HL-60 (cell line): ENCODE results near the gene DENND5A.

Source experiments
- GABPA ChIP-seq: IDR thresholded peaks from 2 replicates; pipeline ENCODE4 v1.6.1; 2012; ENCODE audit warnings: low read depth
- POLR2AphosphoS5 ChIP-seq: IDR thresholded peaks from 2 replicates; pipeline ENCODE4 v1.6.1; 2012; ENCODE audit warnings: low read depth
- TF ChIP-seq, protein P1 (sequence below): IDR thresholded peaks from one replicate; pipeline ENCODE4 v1.5.1; 2011; ENCODE audit warnings: low read length, control low read depth, inconsistent platforms; ENCODE audit not compliant: insufficient read depth
- TF ChIP-seq, protein P2 (sequence below): IDR thresholded peaks from 2 replicates; pipeline ENCODE4 v1.6.1; 2012; ENCODE audit warnings: low read depth; ENCODE audit not compliant: insufficient replicate concordance

- no peak for TF ChIP-seq POLR2AphosphoS5
- no peak for TF ChIP-seq GABPA
- TF ChIP-seq, protein P1, sequence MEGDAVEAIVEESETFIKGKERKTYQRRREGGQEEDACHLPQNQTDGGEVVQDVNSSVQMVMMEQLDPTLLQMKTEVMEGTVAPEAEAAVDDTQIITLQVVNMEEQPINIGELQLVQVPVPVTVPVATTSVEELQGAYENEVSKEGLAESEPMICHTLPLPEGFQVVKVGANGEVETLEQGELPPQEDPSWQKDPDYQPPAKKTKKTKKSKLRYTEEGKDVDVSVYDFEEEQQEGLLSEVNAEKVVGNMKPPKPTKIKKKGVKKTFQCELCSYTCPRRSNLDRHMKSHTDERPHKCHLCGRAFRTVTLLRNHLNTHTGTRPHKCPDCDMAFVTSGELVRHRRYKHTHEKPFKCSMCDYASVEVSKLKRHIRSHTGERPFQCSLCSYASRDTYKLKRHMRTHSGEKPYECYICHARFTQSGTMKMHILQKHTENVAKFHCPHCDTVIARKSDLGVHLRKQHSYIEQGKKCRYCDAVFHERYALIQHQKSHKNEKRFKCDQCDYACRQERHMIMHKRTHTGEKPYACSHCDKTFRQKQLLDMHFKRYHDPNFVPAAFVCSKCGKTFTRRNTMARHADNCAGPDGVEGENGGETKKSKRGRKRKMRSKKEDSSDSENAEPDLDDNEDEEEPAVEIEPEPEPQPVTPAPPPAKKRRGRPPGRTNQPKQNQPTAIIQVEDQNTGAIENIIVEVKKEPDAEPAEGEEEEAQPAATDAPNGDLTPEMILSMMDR, result no peak
- TF ChIP-seq, protein P2, sequence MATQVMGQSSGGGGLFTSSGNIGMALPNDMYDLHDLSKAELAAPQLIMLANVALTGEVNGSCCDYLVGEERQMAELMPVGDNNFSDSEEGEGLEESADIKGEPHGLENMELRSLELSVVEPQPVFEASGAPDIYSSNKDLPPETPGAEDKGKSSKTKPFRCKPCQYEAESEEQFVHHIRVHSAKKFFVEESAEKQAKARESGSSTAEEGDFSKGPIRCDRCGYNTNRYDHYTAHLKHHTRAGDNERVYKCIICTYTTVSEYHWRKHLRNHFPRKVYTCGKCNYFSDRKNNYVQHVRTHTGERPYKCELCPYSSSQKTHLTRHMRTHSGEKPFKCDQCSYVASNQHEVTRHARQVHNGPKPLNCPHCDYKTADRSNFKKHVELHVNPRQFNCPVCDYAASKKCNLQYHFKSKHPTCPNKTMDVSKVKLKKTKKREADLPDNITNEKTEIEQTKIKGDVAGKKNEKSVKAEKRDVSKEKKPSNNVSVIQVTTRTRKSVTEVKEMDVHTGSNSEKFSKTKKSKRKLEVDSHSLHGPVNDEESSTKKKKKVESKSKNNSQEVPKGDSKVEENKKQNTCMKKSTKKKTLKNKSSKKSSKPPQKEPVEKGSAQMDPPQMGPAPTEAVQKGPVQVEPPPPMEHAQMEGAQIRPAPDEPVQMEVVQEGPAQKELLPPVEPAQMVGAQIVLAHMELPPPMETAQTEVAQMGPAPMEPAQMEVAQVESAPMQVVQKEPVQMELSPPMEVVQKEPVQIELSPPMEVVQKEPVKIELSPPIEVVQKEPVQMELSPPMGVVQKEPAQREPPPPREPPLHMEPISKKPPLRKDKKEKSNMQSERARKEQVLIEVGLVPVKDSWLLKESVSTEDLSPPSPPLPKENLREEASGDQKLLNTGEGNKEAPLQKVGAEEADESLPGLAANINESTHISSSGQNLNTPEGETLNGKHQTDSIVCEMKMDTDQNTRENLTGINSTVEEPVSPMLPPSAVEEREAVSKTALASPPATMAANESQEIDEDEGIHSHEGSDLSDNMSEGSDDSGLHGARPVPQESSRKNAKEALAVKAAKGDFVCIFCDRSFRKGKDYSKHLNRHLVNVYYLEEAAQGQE, result no peak
Observed at GRCh38 chr11:9094420-9094819, 170.7 kb downstream of the DENND5A start.
